Stimulated activated effector memory CD8-positive, alpha-beta T cell treated with anti-CD3 and anti-CD28 coated beads, Interleukin-12 subunit alpha, Interleukin-12 subunit beta, amount 100 ng/mL, for 72 hours (primary cell): ENCODE measurements around the gene AAK1.

Experiments
- ATAC-seq: fragments of 150-1000 bp; cut with Tn5 transposase; 2 replicates; pipeline ENCODE4 v1.10.0; 2021
- DNase-seq, 2 donors: peaks; one replicate each; pipeline ENCODE4 v3.0.0; 2021 to 2022; ENCODE audit warnings: low spot score in 2 of 2
- H3K27ac Mint-ChIP-seq: one replicate; pipeline ENCODE4 v1.8.0; 2022; ENCODE audit warnings: mild to moderate bottlenecking, mixed read lengths
- H3K36me3 Mint-ChIP-seq: one replicate; pipeline ENCODE4 v1.8.0; 2022; ENCODE audit warnings: mild to moderate bottlenecking, mixed read lengths
- H3K4me1 Mint-ChIP-seq: one replicate; pipeline ENCODE4 v1.8.0; 2022; ENCODE audit warnings: mixed read lengths
- H3K4me3 Mint-ChIP-seq: one replicate; pipeline ENCODE4 v1.8.0; 2022; ENCODE audit warnings: mild to moderate bottlenecking, mixed read lengths
- H3K9me3 Mint-ChIP-seq: one replicate; pipeline ENCODE4 v1.8.0; 2022; ENCODE audit warnings: mixed read lengths

Gene AAK1

GRCh38 chr2:69416147-69416546, 227.4 kb downstream of the AAK1 start:
- Mint-ChIP-seq H3K9me3 (no peaks in the 10 kb centered on the region), H3K36me3 (peaks cover 94% of the 10 kb centered on the region), H3K27ac (no peak overlapping the region), H3K4me1 (no peaks in the 10 kb centered on the region), H3K4me3 (no peak overlapping the region)
- ATAC-seq (no peak), DNase-seq (no peak)
